ENCODE results near the gene TUBAL3.

DNA sequence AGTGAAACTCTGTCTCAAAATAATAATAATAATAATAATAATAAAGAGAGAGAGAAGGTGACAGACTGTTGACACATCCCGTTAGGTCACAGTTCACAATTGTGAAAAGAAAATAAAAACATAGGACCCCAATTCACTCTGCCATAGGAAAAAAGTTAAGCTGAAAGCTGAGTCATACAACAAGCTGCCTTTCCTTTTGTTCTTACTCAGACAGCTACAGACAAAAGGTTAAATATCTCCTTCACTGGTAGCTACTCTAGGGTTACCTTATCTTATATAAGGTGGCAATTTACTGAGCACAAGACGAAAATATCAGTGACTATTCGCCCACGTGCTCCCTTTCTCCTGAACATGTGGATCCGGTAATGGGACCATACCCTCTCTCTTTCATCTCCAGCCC, 17.5 kb downstream of the TUBAL3 start:
- TF ChIP-seq, protein P1, sequence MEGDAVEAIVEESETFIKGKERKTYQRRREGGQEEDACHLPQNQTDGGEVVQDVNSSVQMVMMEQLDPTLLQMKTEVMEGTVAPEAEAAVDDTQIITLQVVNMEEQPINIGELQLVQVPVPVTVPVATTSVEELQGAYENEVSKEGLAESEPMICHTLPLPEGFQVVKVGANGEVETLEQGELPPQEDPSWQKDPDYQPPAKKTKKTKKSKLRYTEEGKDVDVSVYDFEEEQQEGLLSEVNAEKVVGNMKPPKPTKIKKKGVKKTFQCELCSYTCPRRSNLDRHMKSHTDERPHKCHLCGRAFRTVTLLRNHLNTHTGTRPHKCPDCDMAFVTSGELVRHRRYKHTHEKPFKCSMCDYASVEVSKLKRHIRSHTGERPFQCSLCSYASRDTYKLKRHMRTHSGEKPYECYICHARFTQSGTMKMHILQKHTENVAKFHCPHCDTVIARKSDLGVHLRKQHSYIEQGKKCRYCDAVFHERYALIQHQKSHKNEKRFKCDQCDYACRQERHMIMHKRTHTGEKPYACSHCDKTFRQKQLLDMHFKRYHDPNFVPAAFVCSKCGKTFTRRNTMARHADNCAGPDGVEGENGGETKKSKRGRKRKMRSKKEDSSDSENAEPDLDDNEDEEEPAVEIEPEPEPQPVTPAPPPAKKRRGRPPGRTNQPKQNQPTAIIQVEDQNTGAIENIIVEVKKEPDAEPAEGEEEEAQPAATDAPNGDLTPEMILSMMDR (IDR thresholded peaks at IDR 0.05; ENCODE audit: low read depth, low read length) = no peak
- TF ChIP-seq, protein P2, sequence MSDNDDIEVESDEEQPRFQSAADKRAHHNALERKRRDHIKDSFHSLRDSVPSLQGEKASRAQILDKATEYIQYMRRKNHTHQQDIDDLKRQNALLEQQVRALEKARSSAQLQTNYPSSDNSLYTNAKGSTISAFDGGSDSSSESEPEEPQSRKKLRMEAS (IDR thresholded peaks at IDR 0.05; ENCODE audit: low read depth, low read length) = no peak

Measured in NB4 (cell line).